H9 (cell line): Measurements from ENCODE around the gene XXYLT1. TPM values are rescaled to one million over a fixed set of nuclear protein-coding genes. Genes with fewer than 3 reads are reported as not detected.

ENCODE experiments used
- DNase-seq: peaks from one replicate; pipeline ENCODE4 v3.0.0-alpha.2; 2017
- H2AFZ ChIP-seq: one replicate; pipeline ENCODE4 v1.6.1; 2013; ENCODE audit warnings: mild to moderate bottlenecking, low read length, control low read depth, moderate library complexity
- H2AK5ac ChIP-seq: 2 replicates; pipeline ENCODE4 v1.6.1; 2013; ENCODE audit warnings: low read length, control low read depth, mixed read lengths; ENCODE audit not compliant: insufficient read length
- H2BK120ac ChIP-seq: one replicate; pipeline ENCODE4 v1.6.1; 2013; ENCODE audit warnings: low read depth, mild to moderate bottlenecking, low read length, control low read depth, inconsistent platforms; ENCODE audit not compliant: poor library complexity, severe bottlenecking
- H2BK12ac ChIP-seq: 2 replicates; pipeline ENCODE4 v1.6.1; 2013; ENCODE audit warnings: low read length, control low read depth, mixed read lengths, low read depth; ENCODE audit not compliant: insufficient read length
- H2BK15ac ChIP-seq: 2 replicates; pipeline ENCODE4 v1.6.1; 2013; ENCODE audit warnings: low read depth, low read length, control low read depth
- H2BK20ac ChIP-seq: one replicate; pipeline ENCODE4 v1.6.1; 2013; ENCODE audit warnings: low read depth, mild to moderate bottlenecking, low read length, control low read depth, inconsistent platforms; ENCODE audit not compliant: poor library complexity, severe bottlenecking
- H2BK5ac ChIP-seq: 2 replicates; pipeline ENCODE4 v1.6.1; 2013; ENCODE audit warnings: low read length, control low read depth, mixed read lengths; ENCODE audit not compliant: insufficient read length
- H3K14ac ChIP-seq: 2 replicates; pipeline ENCODE4 v1.6.1; 2013; ENCODE audit warnings: low read length, control low read depth; ENCODE audit not compliant: insufficient read depth
- H3K18ac ChIP-seq: 2 replicates; pipeline ENCODE4 v1.6.1; 2013; ENCODE audit warnings: low read depth, mild to moderate bottlenecking, mixed read lengths, low read length, control low read depth; ENCODE audit not compliant: insufficient read length
- H3K23ac ChIP-seq: 2 replicates; pipeline ENCODE4 v1.6.1; 2013; ENCODE audit warnings: low read length, control low read depth, mixed read lengths, low read depth; ENCODE audit not compliant: insufficient read length
- H3K23me2 ChIP-seq: 2 replicates; pipeline ENCODE4 v1.6.1; 2013; ENCODE audit warnings: low read depth, mild to moderate bottlenecking, mixed read lengths, low read length, control low read depth; ENCODE audit not compliant: insufficient read length, poor library complexity, severe bottlenecking
- H3K27ac ChIP-seq: 2 replicates; pipeline ENCODE4 v1.5.1; 2013; ENCODE audit warnings: low read length, control low read depth, mixed read lengths, low read depth; ENCODE audit not compliant: insufficient read length
- H3K27me3 ChIP-seq: 2 replicates; pipeline ENCODE4 v1.6.1; 2013; ENCODE audit warnings: low read length, control low read depth, inconsistent platforms; ENCODE audit not compliant: insufficient read depth
- H3K4ac ChIP-seq: 2 replicates; pipeline ENCODE4 v1.6.1; 2013; ENCODE audit warnings: low read depth, mild to moderate bottlenecking, control low read depth, inconsistent platforms, low read length, moderate library complexity
- H3K4me1 ChIP-seq: 2 replicates; pipeline ENCODE4 v1.6.1; 2013; ENCODE audit warnings: low read length, control low read depth, inconsistent platforms; ENCODE audit not compliant: insufficient read depth
- H3K4me2 ChIP-seq: 2 replicates; pipeline ENCODE4 v1.6.1; 2013; ENCODE audit warnings: low read length, control low read depth, mixed read lengths; ENCODE audit not compliant: insufficient read length, insufficient read depth
- H3K56ac ChIP-seq: 2 replicates; pipeline ENCODE4 v1.6.1; 2013; ENCODE audit warnings: low read depth, mild to moderate bottlenecking, mixed read lengths, low read length, control low read depth; ENCODE audit not compliant: insufficient read length
- H3K79me1 ChIP-seq: 2 replicates; pipeline ENCODE4 v1.6.1; 2013; ENCODE audit warnings: low read depth, mild to moderate bottlenecking, moderate library complexity, low read length, control low read depth, inconsistent platforms; ENCODE audit not compliant: insufficient read depth, poor library complexity, severe bottlenecking
- H3K79me2 ChIP-seq: 2 replicates; pipeline ENCODE4 v1.6.1; 2013; ENCODE audit warnings: low read length, control low read depth, inconsistent platforms; ENCODE audit not compliant: insufficient read depth
- H3K9ac ChIP-seq: 2 replicates; pipeline ENCODE4 v1.6.1; 2013; ENCODE audit warnings: low read length, control low read depth, mixed read lengths; ENCODE audit not compliant: insufficient read length; ENCODE audit errors: extremely low read depth
- H3K9me3 ChIP-seq: one replicate; pipeline ENCODE4 v1.6.1; 2013; ENCODE audit warnings: low read depth, low read length, inconsistent platforms; ENCODE audit not compliant: control insufficient read depth
- H3T11ph ChIP-seq: one replicate; pipeline ENCODE4 v1.6.1; 2013; ENCODE audit warnings: mild to moderate bottlenecking, low read length, control low read depth, inconsistent platforms
- H4K20me1 ChIP-seq: one replicate; pipeline ENCODE4 v1.6.1; 2013; ENCODE audit not compliant: control insufficient read depth, insufficient read length, insufficient read depth
- H4K5ac ChIP-seq: 2 replicates; pipeline ENCODE4 v1.6.1; 2013; ENCODE audit warnings: low read depth, mild to moderate bottlenecking, mixed read lengths, low read length, control low read depth; ENCODE audit not compliant: insufficient read length
- H4K8ac ChIP-seq: replicated peaks from 2 replicates; pipeline ENCODE4 v1.6.1; 2013; ENCODE audit warnings: low read length, control low read depth, mixed read lengths, low read depth; ENCODE audit not compliant: insufficient read length
- H4K91ac ChIP-seq: 2 replicates; pipeline ENCODE4 v1.6.1; 2013; ENCODE audit warnings: low read depth, mild to moderate bottlenecking, moderate library complexity, mixed read lengths, low read length, control low read depth; ENCODE audit not compliant: insufficient read length
- H3K27ac Mint-ChIP-seq, 3 experiments: 2 replicates in 2 of 3; 3 replicates in 1 of 3; pipeline ENCODE4 v1.8.0; 2020 to 2021; ENCODE audit warnings: mixed read lengths in 3 of 3, mild to moderate bottlenecking in 1 of 3, moderate library complexity in 1 of 3
- H3K27me3 Mint-ChIP-seq: 2 replicates; pipeline ENCODE4 v1.8.0; 2021; ENCODE audit warnings: low read depth, mild to moderate bottlenecking, moderate library complexity, mixed read lengths
- H3K36me3 Mint-ChIP-seq, 3 experiments: 2 replicates in 2 of 3; 3 replicates in 1 of 3; pipeline ENCODE4 v1.8.0; 2020 to 2021; ENCODE audit warnings: low read depth in 3 of 3, mixed read lengths in 3 of 3; ENCODE audit not compliant: insufficient read depth in 1 of 3
- H3K4me1 Mint-ChIP-seq, 2 experiments: 2 replicates each; pipeline ENCODE4 v1.8.0; 2020; ENCODE audit warnings: mixed read lengths in 2 of 2
- H3K4me3 Mint-ChIP-seq, 2 experiments: 2 replicates in 1 of 2; 3 replicates in 1 of 2; pipeline ENCODE4 v1.8.0; 2020 to 2021; ENCODE audit warnings: mild to moderate bottlenecking in 2 of 2, mixed read lengths in 2 of 2, moderate library complexity in 1 of 2
- H3K9me3 Mint-ChIP-seq, 2 experiments: 2 replicates in 1 of 2; 3 replicates in 1 of 2; pipeline ENCODE4 v1.8.0; 2020; ENCODE audit warnings: mild to moderate bottlenecking in 2 of 2, mixed read lengths in 2 of 2, moderate library complexity in 1 of 2
- WGBS: extraction: QIAGEN DNeasy Blood & Tissue Kit; methylation state at CpG from one replicate; pipeline ENCODE4 v1.1.7; 2013; ENCODE audit warnings: missing lambda C conversion rate, low lambda C conversion rate, mixed read lengths; ENCODE audit not compliant: insufficient read length; ENCODE audit errors: extremely low coverage; 5-methylcytosine and 5-hydroxymethylcytosine counted together
- total RNA-seq: library from RNA; stranded (reverse); gene quantifications from 2 replicates; pipeline ENCODE4 v1.2.1, GENCODE V29; 2021
- TF ChIP-seq, protein P1 (sequence below): fragments of 200-600 bp; sonication (generic); conservative IDR thresholded peaks from 3 replicates; pipeline ENCODE4 v1.8.0; 2021; ENCODE audit warnings: antibody characterized with exemption, mild to moderate bottlenecking

The XXYLT1 gene
- total RNA-seq, 1 experiment from 2014 or later, result 22.7 TPM

DNA sequence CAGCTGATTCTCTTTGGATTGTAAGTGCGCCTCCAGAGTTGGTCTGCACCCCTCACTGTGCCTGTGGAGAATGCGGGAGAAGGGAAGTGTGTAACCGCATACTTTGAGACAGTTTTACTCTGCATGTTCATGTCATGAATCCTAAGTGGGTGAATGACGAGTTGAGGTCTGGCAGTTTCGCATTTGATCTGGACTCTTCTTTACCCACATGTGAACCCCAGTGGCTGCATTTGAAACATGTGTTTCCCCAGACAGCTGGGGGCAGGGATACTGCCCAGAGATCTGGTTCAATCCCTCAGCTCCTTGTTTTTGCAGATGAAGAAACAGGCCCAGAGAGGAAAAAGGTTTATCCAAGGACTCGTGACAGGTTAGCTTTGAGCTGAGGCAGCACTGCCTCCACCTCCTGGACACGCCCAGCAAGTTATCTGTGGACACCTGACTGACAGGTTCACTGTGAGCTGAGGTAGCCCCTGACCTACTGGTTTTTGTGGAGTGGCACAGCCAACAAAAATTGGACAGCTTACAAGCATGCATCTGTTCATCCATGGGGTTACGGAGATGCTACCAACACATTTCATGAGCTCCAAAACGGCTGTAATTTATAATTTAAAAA lies 207.3 kb downstream of the XXYLT1 start:
- H2BK20ac ChIP-seq, result no peak overlapping the region
- no peaks in the 10 kb centered on the region for H4K20me1 ChIP-seq
- TF ChIP-seq, protein P1, sequence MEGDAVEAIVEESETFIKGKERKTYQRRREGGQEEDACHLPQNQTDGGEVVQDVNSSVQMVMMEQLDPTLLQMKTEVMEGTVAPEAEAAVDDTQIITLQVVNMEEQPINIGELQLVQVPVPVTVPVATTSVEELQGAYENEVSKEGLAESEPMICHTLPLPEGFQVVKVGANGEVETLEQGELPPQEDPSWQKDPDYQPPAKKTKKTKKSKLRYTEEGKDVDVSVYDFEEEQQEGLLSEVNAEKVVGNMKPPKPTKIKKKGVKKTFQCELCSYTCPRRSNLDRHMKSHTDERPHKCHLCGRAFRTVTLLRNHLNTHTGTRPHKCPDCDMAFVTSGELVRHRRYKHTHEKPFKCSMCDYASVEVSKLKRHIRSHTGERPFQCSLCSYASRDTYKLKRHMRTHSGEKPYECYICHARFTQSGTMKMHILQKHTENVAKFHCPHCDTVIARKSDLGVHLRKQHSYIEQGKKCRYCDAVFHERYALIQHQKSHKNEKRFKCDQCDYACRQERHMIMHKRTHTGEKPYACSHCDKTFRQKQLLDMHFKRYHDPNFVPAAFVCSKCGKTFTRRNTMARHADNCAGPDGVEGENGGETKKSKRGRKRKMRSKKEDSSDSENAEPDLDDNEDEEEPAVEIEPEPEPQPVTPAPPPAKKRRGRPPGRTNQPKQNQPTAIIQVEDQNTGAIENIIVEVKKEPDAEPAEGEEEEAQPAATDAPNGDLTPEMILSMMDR, result no peak
- peaks cover 2% of the 10 kb centered on the region; the same call in 1 of the 2 replicates for H3K79me2 ChIP-seq
- H2BK12ac ChIP-seq, result no peak overlapping the region
- no peak overlapping the region for H4K5ac ChIP-seq
- H3K79me1 ChIP-seq, result no peaks in the 10 kb centered on the region
- no peak overlapping the region for H2AK5ac ChIP-seq
- no peak overlapping the region for H2BK5ac ChIP-seq
- H2AFZ ChIP-seq, result no peak overlapping the region
- H3K4me3 Mint-ChIP-seq, result no peak overlapping the region
- no peak overlapping the region for H3K4ac ChIP-seq
- peaks cover 7 to 25% of the 10 kb centered on the region in 2 experiments for H3K4me1 Mint-ChIP-seq
- H3K14ac ChIP-seq, result no peak overlapping the region
- no peak overlapping the region for H3K4me2 ChIP-seq
- no peak overlapping the region for H3K27ac Mint-ChIP-seq
- H3K27me3 Mint-ChIP-seq, result no peaks in the 10 kb centered on the region; the same call in none of the 2 replicates
- no peak for DNase-seq
- H3T11ph ChIP-seq, result no peak overlapping the region
- H4K91ac ChIP-seq, result no peak overlapping the region
- no peak overlapping the region for H3K18ac ChIP-seq
- H3K9ac ChIP-seq, result no peak overlapping the region
- no CpG with 5 or more reads among the region's 9 CpGs for WGBS
- peaks cover 6 to 18% of the 10 kb centered on the region in 2 experiments; a peak in 3 of 5 replicates for H3K9me3 Mint-ChIP-seq
- H4K8ac ChIP-seq, result no peak overlapping the region
- H3K56ac ChIP-seq, result no peak overlapping the region
- no peak overlapping the region for H3K23ac ChIP-seq
- H3K4me1 ChIP-seq, result no peaks in the 10 kb centered on the region
- H3K27ac ChIP-seq, result no peak overlapping the region
- H2BK15ac ChIP-seq, result no peak overlapping the region
- H3K23me2 ChIP-seq, result peaks cover 3% of the 10 kb centered on the region
- no peaks in the 10 kb centered on the region for H3K27me3 ChIP-seq
- H2BK120ac ChIP-seq, result no peak overlapping the region
- H3K9me3 ChIP-seq, result no peaks in the 10 kb centered on the region
- H3K36me3 Mint-ChIP-seq, result peaks cover 21 to 37% (median 22%) of the 10 kb centered on the region in 3 experiments
